GM12872 (cell line): ENCODE data around the gene RHOC.

Experiments used
- TF ChIP-seq, protein P1 (sequence below): IDR thresholded peaks from 3 replicates; pipeline ENCODE4 v1.5.1; 2011; ENCODE audit warnings: low read depth, mild to moderate bottlenecking, low read length, moderate library complexity; ENCODE audit not compliant: insufficient read depth

Gene RHOC

GRCh38 chr1:112713466-112714312 is 6.8 kb upstream of the RHOC start:
- TF ChIP-seq, protein P1, sequence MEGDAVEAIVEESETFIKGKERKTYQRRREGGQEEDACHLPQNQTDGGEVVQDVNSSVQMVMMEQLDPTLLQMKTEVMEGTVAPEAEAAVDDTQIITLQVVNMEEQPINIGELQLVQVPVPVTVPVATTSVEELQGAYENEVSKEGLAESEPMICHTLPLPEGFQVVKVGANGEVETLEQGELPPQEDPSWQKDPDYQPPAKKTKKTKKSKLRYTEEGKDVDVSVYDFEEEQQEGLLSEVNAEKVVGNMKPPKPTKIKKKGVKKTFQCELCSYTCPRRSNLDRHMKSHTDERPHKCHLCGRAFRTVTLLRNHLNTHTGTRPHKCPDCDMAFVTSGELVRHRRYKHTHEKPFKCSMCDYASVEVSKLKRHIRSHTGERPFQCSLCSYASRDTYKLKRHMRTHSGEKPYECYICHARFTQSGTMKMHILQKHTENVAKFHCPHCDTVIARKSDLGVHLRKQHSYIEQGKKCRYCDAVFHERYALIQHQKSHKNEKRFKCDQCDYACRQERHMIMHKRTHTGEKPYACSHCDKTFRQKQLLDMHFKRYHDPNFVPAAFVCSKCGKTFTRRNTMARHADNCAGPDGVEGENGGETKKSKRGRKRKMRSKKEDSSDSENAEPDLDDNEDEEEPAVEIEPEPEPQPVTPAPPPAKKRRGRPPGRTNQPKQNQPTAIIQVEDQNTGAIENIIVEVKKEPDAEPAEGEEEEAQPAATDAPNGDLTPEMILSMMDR, result no peak

GRCh38 chr1:112712701-112713128 is 5.8 kb upstream of the RHOC start:
- TF ChIP-seq, protein P1, result no peak

DNA sequence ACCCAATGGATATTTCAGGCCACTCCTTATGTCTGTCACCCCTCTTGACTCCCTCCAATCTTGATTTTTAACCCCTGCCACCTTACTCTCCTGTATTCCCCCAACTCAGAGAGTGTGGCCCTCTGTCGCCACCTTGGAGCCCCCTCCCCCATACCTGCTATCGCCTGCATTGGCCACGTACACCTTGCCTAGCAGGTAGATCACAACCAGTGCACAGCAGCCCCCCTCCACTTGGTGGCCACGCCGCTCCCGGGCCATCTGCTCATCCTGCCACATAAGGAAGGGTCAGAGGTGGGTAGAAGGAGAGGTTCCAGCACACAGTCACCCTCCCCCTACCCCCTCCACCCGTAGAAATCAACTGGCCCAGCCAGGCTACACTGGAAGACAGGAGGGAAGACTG is 5.3 kb upstream of the RHOC start:
- TF ChIP-seq, protein P1, result no peak

GRCh38 chr1:112711670-112712069 is 4.7 kb upstream of the RHOC start:
- TF ChIP-seq, protein P1, result no peak

DNA sequence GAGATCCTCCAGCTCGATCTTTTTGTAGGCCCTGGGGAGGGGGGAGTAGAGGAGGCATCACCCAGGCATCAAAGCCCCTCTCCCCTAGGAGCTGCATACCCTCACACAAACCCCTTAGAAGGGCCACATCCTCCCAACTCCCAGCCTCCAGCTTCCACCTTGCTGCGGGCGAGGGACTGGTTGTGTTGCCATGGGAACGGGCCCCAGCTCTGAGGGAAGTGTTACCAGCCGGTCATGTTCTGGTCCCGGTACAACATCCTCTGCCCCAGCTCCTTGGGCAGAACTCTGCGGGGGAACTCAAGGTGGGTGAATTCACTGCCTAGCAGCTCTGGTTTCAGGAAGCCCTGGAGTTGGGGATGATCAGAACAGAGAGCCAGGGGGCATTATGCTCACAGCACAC is 4.1 kb upstream of the RHOC start:
- TF ChIP-seq, protein P1, result no peak

- TF ChIP-seq, protein P1, result no peak
Observed at GRCh38 chr1:112710586-112710985, 3.7 kb upstream of the RHOC start.

DNA sequence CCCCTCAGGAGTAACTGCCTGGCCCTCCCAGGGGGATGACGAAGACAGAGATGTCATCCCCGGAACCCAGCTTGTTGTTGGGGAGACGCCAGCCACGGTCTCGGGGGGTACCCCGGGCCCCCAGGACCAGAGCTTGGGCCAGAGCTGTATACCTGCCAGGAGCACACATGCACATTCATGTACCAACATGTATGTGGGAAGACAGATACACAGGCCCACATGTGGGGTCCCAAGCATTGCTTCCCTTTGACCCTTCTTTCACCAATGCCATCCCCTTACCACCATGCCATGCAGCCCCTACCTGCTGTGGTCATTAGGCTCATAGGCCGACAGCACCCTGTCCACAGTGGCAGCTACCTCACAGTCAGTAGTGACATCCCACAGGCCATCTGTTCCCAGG is 3.2 kb upstream of the RHOC start:
- TF ChIP-seq, protein P1, result no peak
